Stimulated activated naive B cell treated with anti-CD40 and anti-IgM and Interleukin-4, amounts not matched to agents 10 μg/mL and 1 μg/mL and 100 μg/mL, for 72 hours (primary cell): ENCODE measurements around the gene MYO16.

Source experiments
- ATAC-seq, 2 donors: fragments of 150-1000 bp; cut with Tn5 transposase; replicated peaks; 2 replicates each; pipeline ENCODE4 v1.10.0; 2021; ENCODE audit warnings: moderate library complexity in 1 of 2
- DNase-seq: peaks from one replicate; pipeline ENCODE4 v3.0.0; 2021
- H3K27ac Mint-ChIP-seq: one replicate; pipeline ENCODE4 v1.8.0; 2022; ENCODE audit warnings: mild to moderate bottlenecking, mixed read lengths
- H3K27me3 Mint-ChIP-seq, 2 donors: one replicate each; pipeline ENCODE4 v1.8.0; 2022; ENCODE audit warnings: mixed read lengths in 2 of 2
- H3K36me3 Mint-ChIP-seq, 2 donors: one replicate each; pipeline ENCODE4 v1.8.0; 2022; ENCODE audit warnings: mixed read lengths in 2 of 2, mild to moderate bottlenecking in 1 of 2
- H3K4me1 Mint-ChIP-seq, 2 donors: one replicate each; pipeline ENCODE4 v1.8.0; 2022; ENCODE audit warnings: mixed read lengths in 2 of 2, mild to moderate bottlenecking in 1 of 2
- H3K4me3 Mint-ChIP-seq, 2 donors: one replicate each; pipeline ENCODE4 v1.8.0; 2022; ENCODE audit warnings: mild to moderate bottlenecking in 2 of 2, mixed read lengths in 2 of 2, moderate library complexity in 1 of 2
- H3K9me3 Mint-ChIP-seq, 2 donors: one replicate each; pipeline ENCODE4 v1.8.0; 2022; ENCODE audit warnings: mixed read lengths in 2 of 2, mild to moderate bottlenecking in 1 of 2

Gene MYO16

GRCh38 chr13:109141706-109142105, 512.3 kb downstream of the MYO16 start:
- peaks cover 4% of the 10 kb centered on the region in 2 donors for H3K9me3 Mint-ChIP-seq
- peaks cover 43 to 48% of the 10 kb centered on the region in 2 donors for H3K27me3 Mint-ChIP-seq
- no peak overlapping the region for H3K4me3 Mint-ChIP-seq
- H3K4me1 Mint-ChIP-seq: peaks cover 1 to 5% of the 10 kb centered on the region in 2 donors
- H3K36me3 Mint-ChIP-seq: peaks cover 3 to 4% of the 10 kb centered on the region in 2 donors
- DNase-seq (no peak), ATAC-seq (no peak)
- no peak overlapping the region for H3K27ac Mint-ChIP-seq

- H3K4me1 Mint-ChIP-seq: peaks cover 1 to 5% of the 10 kb centered on the region in 2 donors
- ATAC-seq: peak in 1 of 2 donors; percentile 27
- no peaks in the 10 kb centered on the region for H3K36me3 Mint-ChIP-seq
- no peak overlapping the region for H3K27ac Mint-ChIP-seq
- H3K27me3 Mint-ChIP-seq: peaks cover 40 to 48% of the 10 kb centered on the region in 2 donors
- DNase-seq: no peak
- H3K9me3 Mint-ChIP-seq: peaks cover 0 to 1% of the 10 kb centered on the region in 2 donors
- H3K4me3 Mint-ChIP-seq: no peak overlapping the region
These were observed 515.5 kb downstream of the MYO16 start for GRCh38 chr13:109144693-109145437.

GRCh38 chr13:109145631-109146030, 516.2 kb downstream of the MYO16 start:
- H3K27me3 Mint-ChIP-seq: peaks cover 38 to 47% of the 10 kb centered on the region in 2 donors
- no peaks in the 10 kb centered on the region for H3K9me3 Mint-ChIP-seq
- H3K36me3 Mint-ChIP-seq: no peaks in the 10 kb centered on the region
- H3K4me3 Mint-ChIP-seq: no peak overlapping the region
- H3K27ac Mint-ChIP-seq: no peak overlapping the region
- DNase-seq (no peak), ATAC-seq (peak; percentile 82 to 87)
- peaks cover 1 to 5% of the 10 kb centered on the region in 2 donors for H3K4me1 Mint-ChIP-seq

- Mint-ChIP-seq H3K9me3 (no peaks in the 10 kb centered on the region), H3K36me3 (no peaks in the 10 kb centered on the region), H3K27me3 (peaks cover 34 to 41% of the 10 kb centered on the region in 2 donors), H3K4me1 (peaks cover 1 to 5% of the 10 kb centered on the region in 2 donors), H3K27ac (no peak overlapping the region), H3K4me3 (no peak overlapping the region)
- ATAC-seq (no peak), DNase-seq (no peak)
These were observed 517.0 kb downstream of the MYO16 start for GRCh38 chr13:109146393-109146792.

- peaks cover 27 to 34% of the 10 kb centered on the region in 2 donors for H3K27me3 Mint-ChIP-seq
- H3K4me1 Mint-ChIP-seq: peaks cover 1 to 5% of the 10 kb centered on the region in 2 donors
- no peak overlapping the region for H3K4me3 Mint-ChIP-seq
- DNase-seq (no peak), ATAC-seq (no peak)
- H3K36me3 Mint-ChIP-seq: no peaks in the 10 kb centered on the region
- H3K9me3 Mint-ChIP-seq: no peaks in the 10 kb centered on the region
- no peak overlapping the region for H3K27ac Mint-ChIP-seq
These were observed 517.7 kb downstream of the MYO16 start for GRCh38 chr13:109146912-109147647.

- H3K4me1 Mint-ChIP-seq: peaks cover 1 to 5% of the 10 kb centered on the region in 2 donors
- H3K27ac Mint-ChIP-seq: peak overlapping the region; percentile 52
- H3K36me3 Mint-ChIP-seq: no peaks in the 10 kb centered on the region
- peaks cover 16 to 29% of the 10 kb centered on the region in 2 donors for H3K27me3 Mint-ChIP-seq
- ATAC-seq (no peak), DNase-seq (no peak)
- no peaks in the 10 kb centered on the region for H3K9me3 Mint-ChIP-seq
- no peak overlapping the region for H3K4me3 Mint-ChIP-seq
These were observed 518.8 kb downstream of the MYO16 start for GRCh38 chr13:109148243-109148642.

GRCh38 chr13:109150696-109151095, 521.3 kb downstream of the MYO16 start:
- DNase-seq: no peak
- no peak for ATAC-seq
- Mint-ChIP-seq H3K4me3 (no peak overlapping the region), H3K27me3 (peaks cover 25 to 28% of the 10 kb centered on the region in 2 donors), H3K27ac (no peak overlapping the region), H3K9me3 (no peaks in the 10 kb centered on the region), H3K4me1 (peaks cover 5 to 14% of the 10 kb centered on the region in 2 donors), H3K36me3 (no peaks in the 10 kb centered on the region)

GRCh38 chr13:109151255-109151654, 521.8 kb downstream of the MYO16 start:
- Mint-ChIP-seq H3K27me3 (peaks cover 24 to 26% of the 10 kb centered on the region in 2 donors), H3K4me3 (no peak overlapping the region), H3K27ac (no peak overlapping the region), H3K4me1 (peaks cover 5 to 12% of the 10 kb centered on the region in 2 donors), H3K9me3 (no peaks in the 10 kb centered on the region), H3K36me3 (no peaks in the 10 kb centered on the region)
- no peak for DNase-seq
- no peak for ATAC-seq

- no peak for DNase-seq
- H3K4me3 Mint-ChIP-seq: no peak overlapping the region
- H3K36me3 Mint-ChIP-seq: no peaks in the 10 kb centered on the region
- H3K4me1 Mint-ChIP-seq: peaks cover 9 to 17% of the 10 kb centered on the region in 2 donors
- no peak overlapping the region for H3K27ac Mint-ChIP-seq
- peaks cover 25 to 26% of the 10 kb centered on the region in 2 donors for H3K27me3 Mint-ChIP-seq
- H3K9me3 Mint-ChIP-seq: no peaks in the 10 kb centered on the region
- no peak for ATAC-seq
These were observed 522.3 kb downstream of the MYO16 start for GRCh38 chr13:109151696-109152095.

- Mint-ChIP-seq H3K4me1 (peaks cover 12 to 18% of the 10 kb centered on the region in 2 donors), H3K36me3 (no peaks in the 10 kb centered on the region), H3K27ac (no peak overlapping the region), H3K4me3 (no peak overlapping the region), H3K9me3 (no peaks in the 10 kb centered on the region), H3K27me3 (peaks cover 31% of the 10 kb centered on the region in 2 donors)
- DNase-seq (no peak), ATAC-seq (no peak)
These were observed 523.0 kb downstream of the MYO16 start for GRCh38 chr13:109152311-109152820.

- Mint-ChIP-seq H3K4me1 (peaks cover 12 to 18% of the 10 kb centered on the region in 2 donors), H3K27me3 (peaks cover 36 to 37% of the 10 kb centered on the region in 2 donors), H3K27ac (no peak overlapping the region), H3K36me3 (no peaks in the 10 kb centered on the region), H3K4me3 (no peak overlapping the region), H3K9me3 (no peaks in the 10 kb centered on the region)
- ATAC-seq: no peak
- no peak for DNase-seq
These were observed 523.5 kb downstream of the MYO16 start for GRCh38 chr13:109152941-109153340.

GRCh38 chr13:109154146-109154545, 524.7 kb downstream of the MYO16 start:
- Mint-ChIP-seq H3K27me3 (peaks cover 42 to 44% of the 10 kb centered on the region in 2 donors), H3K4me3 (no peak overlapping the region), H3K27ac (no peak overlapping the region), H3K4me1 (peaks cover 12 to 18% of the 10 kb centered on the region in 2 donors), H3K36me3 (no peaks in the 10 kb centered on the region), H3K9me3 (no peaks in the 10 kb centered on the region)
- ATAC-seq (no peak), DNase-seq (no peak)

- H3K27ac Mint-ChIP-seq: no peak overlapping the region
- H3K9me3 Mint-ChIP-seq: no peaks in the 10 kb centered on the region
- H3K4me3 Mint-ChIP-seq: no peak overlapping the region
- ATAC-seq: no peak
- DNase-seq: no peak
- peaks cover 43% of the 10 kb centered on the region in 2 donors for H3K27me3 Mint-ChIP-seq
- H3K4me1 Mint-ChIP-seq: peaks cover 13 to 21% of the 10 kb centered on the region in 2 donors
- H3K36me3 Mint-ChIP-seq: no peaks in the 10 kb centered on the region
These were observed 525.1 kb downstream of the MYO16 start for GRCh38 chr13:109154546-109154945.

GRCh38 chr13:109154966-109155761, 525.8 kb downstream of the MYO16 start:
- ATAC-seq (no peak), DNase-seq (no peak)
- Mint-ChIP-seq H3K9me3 (no peaks in the 10 kb centered on the region), H3K4me1 (peaks cover 15 to 27% of the 10 kb centered on the region in 2 donors), H3K36me3 (no peaks in the 10 kb centered on the region), H3K27me3 (peaks cover 41% of the 10 kb centered on the region in 2 donors), H3K4me3 (no peak overlapping the region), H3K27ac (no peak overlapping the region)
